Effector memory CD4-positive, alpha-beta T cell (primary cell): ENCODE measurements around the gene RIN2.

Experiments
- DNase-seq, 3 donors: peaks; one replicate each; pipeline ENCODE4 v3.0.0-alpha.2; 2020
- H3K27ac ChIP-seq: 2 replicates; pipeline ENCODE4 v1.7.0; 2013; ENCODE audit warnings: mild to moderate bottlenecking, low read length, moderate library complexity; ENCODE audit not compliant: insufficient read depth, poor library complexity, severe bottlenecking
- H3K27me3 ChIP-seq: replicated peaks from 2 replicates; pipeline ENCODE4 v1.7.0; 2013; ENCODE audit warnings: mild to moderate bottlenecking, low read length; ENCODE audit not compliant: insufficient read depth, control insufficient read depth, poor library complexity, severe bottlenecking
- H3K36me3 ChIP-seq: 2 replicates; pipeline ENCODE4 v1.7.0; 2013; ENCODE audit warnings: mild to moderate bottlenecking, low read length, moderate library complexity; ENCODE audit not compliant: control insufficient read depth, insufficient read depth
- H3K4me1 ChIP-seq: 2 replicates; pipeline ENCODE4 v1.7.0; 2013; ENCODE audit warnings: low read length, mild to moderate bottlenecking; ENCODE audit not compliant: control insufficient read depth, insufficient read depth, poor library complexity, severe bottlenecking
- H3K4me3 ChIP-seq: 2 replicates; pipeline ENCODE4 v1.7.0; 2013; ENCODE audit warnings: low read length, low read depth, mild to moderate bottlenecking; ENCODE audit not compliant: insufficient read depth, poor library complexity, severe bottlenecking
- H3K9me3 ChIP-seq: 2 replicates; pipeline ENCODE4 v1.7.0; 2013; ENCODE audit warnings: mild to moderate bottlenecking, low read length, moderate library complexity; ENCODE audit not compliant: control insufficient read depth

RIN2 gene

GRCh38 chr20:19774135-19774933, 16.3 kb downstream of the RIN2 start:
- H3K27me3 ChIP-seq: no peaks in the 10 kb centered on the region
- DNase-seq: no peak
- no peaks in the 10 kb centered on the region for H3K9me3 ChIP-seq
- no peak overlapping the region for H3K27ac ChIP-seq
- no peak overlapping the region for H3K4me3 ChIP-seq
- H3K4me1 ChIP-seq: no peaks in the 10 kb centered on the region
- no peaks in the 10 kb centered on the region for H3K36me3 ChIP-seq

DNA sequence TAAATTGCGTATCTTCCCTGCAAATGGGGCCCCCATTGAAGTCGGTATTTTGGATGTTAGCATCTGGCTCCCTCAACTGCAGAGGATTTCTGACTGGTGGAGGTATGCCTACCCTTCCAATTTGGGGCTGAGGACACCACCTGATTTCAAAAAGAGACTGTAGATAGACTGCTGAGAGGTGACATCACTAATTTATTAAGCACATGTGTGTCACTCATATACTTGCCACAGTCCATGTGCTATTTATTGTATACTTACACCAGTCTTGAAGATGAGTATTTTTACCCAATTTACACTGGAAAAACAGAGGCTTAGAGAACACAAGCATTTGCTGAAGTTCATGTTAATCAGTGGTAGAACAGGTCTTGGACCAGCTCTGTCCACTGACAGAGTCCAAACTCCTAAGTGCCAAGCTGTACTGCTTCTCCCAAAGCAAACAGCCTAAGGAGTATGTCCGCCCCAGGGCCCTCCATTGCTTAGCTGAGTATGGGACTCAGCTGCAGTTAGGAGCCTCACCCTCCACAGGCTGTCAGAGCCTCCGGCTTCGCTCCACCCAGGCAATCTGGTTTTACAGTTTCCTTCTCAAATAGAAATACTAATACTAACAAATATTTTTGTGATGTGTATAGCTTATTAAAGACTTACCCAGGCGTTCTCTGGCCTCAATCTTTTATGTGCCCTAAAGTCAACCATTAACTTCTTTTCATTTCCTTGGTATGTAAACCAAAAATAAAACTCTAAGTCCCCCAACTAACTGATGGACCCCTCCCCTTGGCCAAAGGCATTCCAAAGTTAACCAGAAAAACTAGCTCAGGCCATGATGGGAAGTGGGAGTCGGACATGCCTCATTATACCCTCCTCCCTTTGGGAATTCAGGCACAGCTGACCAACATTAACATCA, 17.5 kb downstream of the RIN2 start:
- no peak for DNase-seq
- no peaks in the 10 kb centered on the region for H3K9me3 ChIP-seq
- H3K27me3 ChIP-seq: no peaks in the 10 kb centered on the region
- no peak overlapping the region for H3K4me3 ChIP-seq
- H3K27ac ChIP-seq: no peak overlapping the region
- no peaks in the 10 kb centered on the region for H3K36me3 ChIP-seq
- H3K4me1 ChIP-seq: no peaks in the 10 kb centered on the region

DNA sequence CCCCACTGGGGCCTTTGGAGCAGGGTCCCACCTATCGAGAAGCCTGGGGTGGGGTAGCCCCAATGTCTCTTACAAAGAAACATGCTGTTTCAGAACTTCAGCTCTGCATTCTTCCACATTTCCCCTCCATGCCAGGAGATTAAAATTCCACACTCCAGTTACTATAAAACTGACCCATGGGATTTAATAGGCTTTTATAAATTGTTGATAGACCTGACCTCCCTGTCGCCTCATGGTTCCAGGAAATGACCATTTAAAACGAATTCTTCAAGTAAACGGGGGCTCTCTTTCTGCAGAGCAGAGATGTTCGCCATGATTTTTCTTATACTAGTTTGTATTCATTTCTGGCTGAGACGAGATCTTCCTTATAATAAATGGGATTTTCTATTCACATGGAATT, 19.3 kb downstream of the RIN2 start:
- no peaks in the 10 kb centered on the region for H3K36me3 ChIP-seq
- H3K4me1 ChIP-seq: no peaks in the 10 kb centered on the region
- no peak overlapping the region for H3K27ac ChIP-seq
- H3K27me3 ChIP-seq: no peaks in the 10 kb centered on the region
- DNase-seq: no peak
- no peaks in the 10 kb centered on the region for H3K9me3 ChIP-seq
- H3K4me3 ChIP-seq: no peak overlapping the region

GRCh38 chr20:19777981-19778380, 19.9 kb downstream of the RIN2 start:
- no peaks in the 10 kb centered on the region for H3K36me3 ChIP-seq
- no peaks in the 10 kb centered on the region for H3K27me3 ChIP-seq
- no peak overlapping the region for H3K4me3 ChIP-seq
- no peaks in the 10 kb centered on the region for H3K4me1 ChIP-seq
- H3K27ac ChIP-seq: no peak overlapping the region
- H3K9me3 ChIP-seq: no peaks in the 10 kb centered on the region
- no peak for DNase-seq

DNA sequence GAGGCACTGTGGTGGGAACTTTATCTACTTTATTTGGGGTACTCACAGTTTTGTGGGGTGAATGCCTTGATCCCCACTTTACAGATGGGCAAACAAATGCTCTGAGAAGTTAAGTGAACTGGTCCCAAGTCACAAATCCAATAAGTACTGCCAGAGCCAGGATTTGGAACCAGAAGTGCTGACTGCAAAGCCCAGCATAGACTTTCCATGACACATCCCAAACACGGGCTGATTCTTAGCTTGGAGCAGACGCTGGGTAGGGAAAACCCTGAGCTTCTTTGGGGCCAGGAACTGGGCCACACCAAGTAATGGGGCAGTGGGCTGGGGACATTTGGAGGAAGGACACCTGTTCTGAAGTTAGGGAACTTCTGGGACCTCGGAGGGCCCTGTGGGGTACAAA, 20.3 kb downstream of the RIN2 start:
- H3K4me1 ChIP-seq: no peaks in the 10 kb centered on the region
- DNase-seq: no peak
- no peak overlapping the region for H3K4me3 ChIP-seq

GRCh38 chr20:19779634-19780033, 21.6 kb downstream of the RIN2 start:
- Histone ChIP-seq H3K9me3 (no peaks in the 10 kb centered on the region), H3K27me3 (no peaks in the 10 kb centered on the region), H3K27ac (no peak overlapping the region), H3K4me3 (no peak overlapping the region), H3K4me1 (no peaks in the 10 kb centered on the region), H3K36me3 (no peaks in the 10 kb centered on the region)
- no peak for DNase-seq

More for the DNA sequence above, 20.3 kb downstream of the RIN2 start:
- no peaks in the 10 kb centered on the region for H3K36me3 ChIP-seq
- no peaks in the 10 kb centered on the region for H3K9me3 ChIP-seq
- H3K27ac ChIP-seq: no peak overlapping the region
- no peaks in the 10 kb centered on the region for H3K27me3 ChIP-seq

DNA sequence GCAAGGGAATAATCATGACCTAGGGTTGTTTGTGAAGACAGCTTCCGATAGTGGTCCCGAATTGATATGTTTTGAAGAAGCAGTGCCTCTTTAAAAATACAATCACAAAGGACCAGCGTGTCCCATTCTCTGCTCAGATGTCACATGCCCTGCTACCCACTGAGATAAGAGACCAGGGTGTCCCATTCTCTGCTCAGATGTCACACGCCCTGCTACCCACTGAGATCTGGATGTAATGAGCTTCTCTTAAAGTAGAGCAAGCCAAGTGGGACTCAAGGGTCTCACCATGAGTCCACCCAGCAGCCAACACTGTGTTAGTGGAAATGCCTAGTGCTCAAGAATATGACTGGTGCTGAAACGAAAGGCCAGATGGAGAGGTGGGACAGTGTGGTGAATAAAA, 22.2 kb downstream of the RIN2 start:
- DNase-seq: no peak
- no peaks in the 10 kb centered on the region for H3K9me3 ChIP-seq
- no peaks in the 10 kb centered on the region for H3K36me3 ChIP-seq
- no peaks in the 10 kb centered on the region for H3K4me1 ChIP-seq
- no peak overlapping the region for H3K27ac ChIP-seq
- no peak overlapping the region for H3K4me3 ChIP-seq
- no peaks in the 10 kb centered on the region for H3K27me3 ChIP-seq

DNA sequence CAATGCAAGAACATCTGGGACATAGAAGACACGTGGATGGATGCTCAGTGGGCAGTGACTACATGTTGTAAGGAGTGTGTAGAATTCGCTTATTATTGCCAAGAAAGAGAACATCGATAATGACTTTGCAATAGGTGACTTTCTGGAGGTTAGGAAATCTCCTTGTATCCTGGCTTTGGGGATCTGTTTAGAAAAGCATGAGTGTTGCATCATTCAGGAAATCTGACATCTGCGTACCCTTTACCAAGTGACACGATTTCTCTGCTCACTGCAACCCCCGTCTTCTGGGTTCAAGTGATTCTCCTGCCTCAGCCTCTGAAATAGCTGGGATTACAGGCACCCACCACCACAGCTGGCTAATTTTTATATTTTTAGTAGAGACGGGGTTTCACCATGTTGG, 23.2 kb downstream of the RIN2 start:
- Histone ChIP-seq H3K9me3 (no peaks in the 10 kb centered on the region), H3K27ac (no peak overlapping the region), H3K4me1 (no peaks in the 10 kb centered on the region), H3K4me3 (no peak overlapping the region), H3K27me3 (no peaks in the 10 kb centered on the region), H3K36me3 (no peaks in the 10 kb centered on the region)
- DNase-seq: no peak

- no peak for DNase-seq
- H3K4me1 ChIP-seq: no peaks in the 10 kb centered on the region
- H3K4me3 ChIP-seq: no peak overlapping the region
- H3K36me3 ChIP-seq: no peaks in the 10 kb centered on the region
- H3K27me3 ChIP-seq: no peaks in the 10 kb centered on the region
- no peak overlapping the region for H3K27ac ChIP-seq
- H3K9me3 ChIP-seq: no peaks in the 10 kb centered on the region
These were observed 24.6 kb downstream of the RIN2 start for GRCh38 chr20:19782669-19783068.

DNA sequence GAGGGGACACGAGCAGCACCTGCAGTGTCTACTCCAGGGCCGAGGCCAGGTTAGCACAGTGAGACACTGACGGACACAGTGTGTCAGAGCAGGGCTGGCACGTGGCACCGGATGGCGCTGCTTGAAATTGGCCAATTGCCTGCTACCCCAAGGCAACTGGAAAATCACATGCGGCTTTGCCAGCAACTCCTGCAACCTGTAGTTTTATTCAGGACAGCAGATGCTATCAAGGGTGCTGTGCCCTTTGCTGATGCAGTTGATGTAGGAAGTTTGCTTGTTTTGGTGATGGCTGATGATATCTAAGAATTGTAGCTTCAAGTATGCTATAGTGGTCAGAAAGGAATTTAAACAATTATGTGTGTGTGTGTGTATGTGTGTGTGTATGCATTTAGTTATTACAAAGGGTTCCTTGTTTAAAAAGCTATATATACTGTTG, 25.9 kb downstream of the RIN2 start:
- no peaks in the 10 kb centered on the region for H3K4me1 ChIP-seq
- DNase-seq: no peak
- H3K36me3 ChIP-seq: no peaks in the 10 kb centered on the region
- H3K27me3 ChIP-seq: no peaks in the 10 kb centered on the region
- H3K27ac ChIP-seq: no peak overlapping the region
- no peaks in the 10 kb centered on the region for H3K9me3 ChIP-seq
- H3K4me3 ChIP-seq: no peak overlapping the region
